HEK293 (cell line): ENCODE measurements around the gene CEP350.
A peak's percentile ranks its signal among the peaks of the same experiment; 100 is the strongest.

Source experiments
- MYNN ChIP-seq: fragments of 450-650 bp; formaldehyde crosslinking; IDR thresholded peaks from 2 replicates; pipeline ENCODE4 v1.5.1; 2016; ENCODE audit warnings: missing biosample characterization, missing genetic modification characterization, borderline replicate concordance
- PBX3 ChIP-seq: sonication (generic); formaldehyde crosslinking; IDR thresholded peaks from 2 replicates; pipeline ENCODE4 v1.8.1; 2022; ENCODE audit warnings: mild to moderate bottlenecking, moderate library complexity, missing genetic modification reagents
- PRDM10 ChIP-seq: fragments of 450-650 bp; formaldehyde crosslinking; IDR thresholded peaks from 2 replicates; pipeline ENCODE4 v1.5.1; 2016; ENCODE audit warnings: missing biosample characterization, missing genetic modification characterization
- SP3 ChIP-seq: fragments of 450-650 bp; formaldehyde crosslinking; IDR thresholded peaks from 2 replicates; pipeline ENCODE4 v1.5.1; 2016; ENCODE audit warnings: missing biosample characterization, missing genetic modification characterization
- ZEB2 ChIP-seq: fragments of 450-650 bp; formaldehyde crosslinking; IDR thresholded peaks from 2 replicates; pipeline ENCODE4 v1.5.1; 2016; ENCODE audit warnings: missing biosample characterization, missing genetic modification characterization
- ZFP37 ChIP-seq: fragments of 450-650 bp; formaldehyde crosslinking; IDR thresholded peaks from 2 replicates; pipeline ENCODE4 v1.5.1; 2016; ENCODE audit warnings: missing biosample characterization, missing genetic modification characterization
- ZNF148 ChIP-seq: fragments of 450-650 bp; formaldehyde crosslinking; IDR thresholded peaks from 2 replicates; pipeline ENCODE4 v1.5.0; 2017; ENCODE audit warnings: missing biosample characterization, missing genetic modification characterization, borderline replicate concordance
- ZNF157 ChIP-seq: fragments of 450-650 bp; formaldehyde crosslinking; IDR thresholded peaks from 2 replicates; pipeline ENCODE4 v1.5.1; 2016; ENCODE audit warnings: missing biosample characterization, missing genetic modification characterization
- ZNF175 ChIP-seq: fragments of 450-650 bp; formaldehyde crosslinking; IDR thresholded peaks from 2 replicates; pipeline ENCODE4 v1.5.1; 2016; ENCODE audit warnings: missing biosample characterization, missing genetic modification characterization
- ZNF19 ChIP-seq: fragments of 450-650 bp; formaldehyde crosslinking; IDR thresholded peaks from 2 replicates; pipeline ENCODE4; 2016; ENCODE audit warnings: missing biosample characterization, missing genetic modification characterization, low read depth
- ZNF202 ChIP-seq: fragments of 450-650 bp; formaldehyde crosslinking; IDR thresholded peaks from 2 replicates; pipeline ENCODE4 v1.5.1; 2016; ENCODE audit warnings: missing biosample characterization, missing genetic modification characterization, borderline replicate concordance
- ZNF302 ChIP-seq: fragments of 450-650 bp; formaldehyde crosslinking; IDR thresholded peaks from 2 replicates; pipeline ENCODE4 v1.5.1; 2016; ENCODE audit warnings: missing biosample characterization, missing genetic modification characterization, low read depth
- ZNF341 ChIP-seq: fragments of 450-650 bp; formaldehyde crosslinking; IDR thresholded peaks from 2 replicates; pipeline ENCODE4; 2016; ENCODE audit warnings: low read depth, missing biosample characterization, missing genetic modification characterization
- ZNF366 ChIP-seq: fragments of 450-650 bp; formaldehyde crosslinking; conservative IDR thresholded peaks from 2 replicates; pipeline ENCODE4 v1.5.1; 2016; ENCODE audit warnings: missing biosample characterization, missing genetic modification characterization
- ZNF423 ChIP-seq: fragments of 450-650 bp; formaldehyde crosslinking; IDR thresholded peaks from 2 replicates; pipeline ENCODE4 v1.5.1; 2016; ENCODE audit warnings: missing biosample characterization, missing genetic modification characterization
- ZNF610 ChIP-seq: fragments of 450-650 bp; formaldehyde crosslinking; IDR thresholded peaks from 2 replicates; pipeline ENCODE4 v1.5.1; 2016; ENCODE audit warnings: missing biosample characterization, missing genetic modification characterization, borderline replicate concordance
- ZNF654 ChIP-seq: fragments of 450-650 bp; formaldehyde crosslinking; IDR thresholded peaks from 2 replicates; pipeline ENCODE4 v1.5.1; 2016; ENCODE audit warnings: low read depth, missing biosample characterization, missing genetic modification characterization
- ZNF704 ChIP-seq: fragments of 450-650 bp; formaldehyde crosslinking; IDR thresholded peaks from 2 replicates; pipeline ENCODE4 v1.5.1; 2016; ENCODE audit warnings: missing biosample characterization, missing genetic modification characterization
- ZNF768 ChIP-seq: fragments of 450-650 bp; formaldehyde crosslinking; IDR thresholded peaks from 2 replicates; pipeline ENCODE4 v1.5.1; 2018; ENCODE audit warnings: missing biosample characterization, mild to moderate bottlenecking, missing genetic modification characterization
- ZNF777 ChIP-seq: fragments of 450-650 bp; formaldehyde crosslinking; IDR thresholded peaks from 2 replicates; pipeline ENCODE4 v1.5.1; 2017; ENCODE audit warnings: missing biosample characterization, missing genetic modification characterization, borderline replicate concordance

The CEP350 gene

GRCh38 chr1:179930867-179931266 lies 23.7 kb upstream of the CEP350 start (continued):
- TF ChIP-seq ZNF704 (tag by site-specific recombination) (no peak), ZNF777 (tag by site-specific recombination) (no peak), ZNF768 (tag by site-specific recombination) (no peak), ZNF302 (tag by site-specific recombination) (no peak), ZNF148 (no peak), ZNF19 (tag by site-specific recombination) (no peak), ZNF654 (tag by site-specific recombination) (no peak; the same call in 1 of the 2 replicates), ZNF202 (tag by site-specific recombination) (no peak), PBX3 (CRISPR knock-in tag) (no peak), ZNF423 (tag by site-specific recombination) (no peak), ZNF157 (tag by site-specific recombination) (no peak), SP3 (tag by site-specific recombination) (peak; percentile 43), ZNF341 (no peak), PRDM10 (tag by site-specific recombination) (peak; percentile 95), ZNF175 (tag by site-specific recombination) (no peak), MYNN (tag by site-specific recombination) (no peak), ZNF366 (tag by site-specific recombination) (0 out of 2 replicates have a peak, but pooled peaks have one; percentile 48), ZFP37 (tag by site-specific recombination) (peak; percentile 59; the same call in 1 of the 2 replicates), ZEB2 (tag by site-specific recombination) (no peak; the same call in 1 of the 2 replicates), ZNF610 (tag by site-specific recombination) (no peak; the same call in 1 of the 2 replicates)
